DMS114 treated with DMSO at 0.1 percent for 48 hours (cell line): ENCODE measurements around the gene ZNF778.

Experiments
- DNase-seq: peaks from one replicate; lab custom pipeline; 2025; ENCODE audit not compliant: unreplicated experiment; lab: John Stamatoyannopoulos, UW

The ZNF778 gene

DNA sequence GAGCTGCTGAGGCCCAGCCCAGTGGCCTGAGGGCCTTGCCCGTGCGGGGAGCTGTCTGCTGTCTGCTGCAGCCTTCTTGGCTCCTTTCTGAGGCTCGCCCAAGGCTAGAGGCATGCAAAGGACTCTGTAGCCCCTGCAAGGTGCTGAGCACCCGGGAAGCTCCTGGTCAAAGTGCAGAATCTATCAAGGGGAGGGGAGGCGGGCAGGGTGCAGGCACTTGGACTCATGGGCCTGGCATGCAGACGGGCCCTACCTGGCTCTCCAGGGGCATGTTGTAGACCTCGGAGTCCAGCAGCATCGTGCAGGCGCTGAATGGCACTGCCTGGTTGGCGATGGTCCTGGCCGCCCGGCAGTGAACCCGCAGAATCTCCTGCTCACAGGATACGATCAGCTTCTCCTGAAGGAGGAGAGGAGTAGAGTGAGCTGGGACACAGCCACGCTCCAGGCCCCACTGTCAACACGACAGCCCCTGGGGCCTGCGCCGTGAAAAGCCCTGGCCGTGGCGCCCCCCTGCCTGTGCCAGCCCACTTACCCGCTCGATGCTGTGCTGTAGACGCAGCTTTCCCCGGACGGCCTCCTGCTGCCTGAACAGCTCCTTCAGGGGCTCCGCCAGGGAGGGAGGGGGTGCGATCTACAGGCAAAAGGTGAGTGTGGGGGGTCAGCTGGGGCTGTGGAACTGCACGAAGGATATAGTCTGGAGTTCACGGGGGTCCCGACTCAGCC, 57.2 kb downstream of the ZNF778 start:
- DNase-seq: no peak

DNA sequence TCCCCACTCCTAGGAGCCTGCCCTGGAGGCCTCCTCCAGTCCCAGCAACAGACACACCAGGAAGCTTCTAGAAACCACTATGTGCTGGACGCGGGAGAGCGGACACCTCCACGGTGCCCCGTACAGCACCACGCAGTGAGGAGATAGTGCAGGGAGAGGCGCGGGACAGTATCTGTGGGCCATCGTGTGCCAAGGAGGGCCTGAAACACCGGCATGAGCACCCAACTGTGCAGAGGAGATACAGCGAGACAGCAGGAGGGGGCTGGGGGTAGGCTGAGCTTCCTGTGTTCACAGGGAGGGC, 57.7 kb downstream of the ZNF778 start:
- DNase-seq: no peak

GRCh38 chr16:89275837-89276720, 58.6 kb downstream of the ZNF778 start:
- DNase-seq: no peak

DNA sequence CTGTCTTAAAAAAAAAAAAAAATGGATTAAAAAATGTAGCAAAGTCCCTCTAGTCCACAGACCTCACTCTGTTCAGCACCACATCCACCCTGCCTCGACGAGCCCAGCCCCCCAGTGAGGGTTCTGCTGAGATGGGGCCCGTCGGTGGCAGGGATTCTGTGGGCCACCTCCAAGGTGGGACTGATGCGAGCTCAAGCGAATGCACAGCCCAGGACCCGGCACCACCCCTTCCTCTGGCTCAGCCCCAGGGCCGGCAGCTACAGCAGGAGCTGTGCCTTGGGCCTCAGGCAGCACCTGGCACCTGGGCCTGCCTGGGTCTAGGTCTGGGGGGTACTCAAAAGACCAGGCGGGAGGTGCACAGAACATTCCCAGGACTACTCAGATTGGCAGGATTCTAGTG, 59.5 kb downstream of the ZNF778 start:
- DNase-seq: no peak

DNA sequence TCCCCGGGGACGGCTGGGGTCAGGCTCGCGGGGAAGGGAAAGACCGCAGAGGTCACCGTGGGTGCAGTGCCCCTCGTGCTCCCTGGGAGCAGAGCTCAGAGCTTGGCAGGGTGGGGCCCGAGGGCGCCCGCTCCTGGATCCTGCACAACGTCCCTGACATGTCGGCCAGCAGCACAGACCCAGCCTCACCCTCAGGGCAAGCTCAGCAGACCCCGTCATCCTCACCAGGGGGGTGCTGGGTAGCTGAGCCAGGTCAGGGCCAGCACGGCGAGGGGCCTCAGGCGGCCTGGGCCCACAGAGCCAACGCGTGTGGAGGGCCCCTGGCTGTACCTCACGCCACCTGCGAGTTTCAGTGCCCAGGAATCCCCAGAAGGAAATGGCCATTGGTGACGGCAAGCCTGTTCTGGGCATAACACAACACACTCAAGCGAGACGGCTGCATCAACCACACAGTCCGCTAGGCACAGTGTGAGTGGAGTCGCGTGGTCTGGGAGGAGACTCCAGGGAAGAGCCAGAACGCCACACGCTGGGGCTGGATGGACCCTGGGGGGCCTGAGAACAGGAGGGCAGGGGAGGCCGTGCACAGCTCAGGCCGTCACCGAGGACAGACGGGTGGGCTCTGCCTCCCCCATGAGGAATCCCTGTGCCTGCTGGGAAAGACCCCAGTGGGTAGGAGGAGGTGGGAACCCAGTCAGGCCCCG, 60.3 kb downstream of the ZNF778 start:
- DNase-seq: no peak

GRCh38 chr16:89278441-89279240, 61.1 kb downstream of the ZNF778 start:
- DNase-seq: no peak

- DNase-seq: no peak
Measured at GRCh38 chr16:89279666-89280481, 62.4 kb downstream of the ZNF778 start.

- DNase-seq: no peak
Measured at GRCh38 chr16:89280546-89281188, 63.2 kb downstream of the ZNF778 start.

DNA sequence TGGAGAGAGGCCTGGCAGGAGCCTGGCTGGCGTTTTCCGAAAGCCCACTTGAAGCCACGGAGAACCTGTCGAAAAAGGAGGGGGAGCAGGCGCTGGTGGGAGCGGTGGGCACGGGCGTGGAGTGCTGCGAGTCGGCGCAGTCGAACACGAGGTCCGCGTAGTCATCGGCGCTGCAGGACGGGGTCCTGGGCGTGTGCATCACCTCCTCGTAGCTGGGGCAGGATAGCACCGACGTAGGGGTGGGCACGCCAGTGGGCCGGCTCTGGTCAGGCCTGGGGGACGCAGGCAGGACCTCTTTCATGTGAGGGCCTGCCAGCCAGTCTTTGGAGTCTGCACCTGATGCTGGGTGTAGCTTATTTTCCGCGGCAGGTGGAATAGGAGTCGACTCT, 63.7 kb downstream of the ZNF778 start:
- no peak for DNase-seq

GRCh38 chr16:89281829-89282228, 64.3 kb downstream of the ZNF778 start:
- DNase-seq: no peak

- no peak for DNase-seq
Measured at GRCh38 chr16:89282523-89282922, 65.0 kb downstream of the ZNF778 start.

GRCh38 chr16:89283449-89283848, 65.9 kb downstream of the ZNF778 start:
- DNase-seq: no peak

- DNase-seq: no peak
Measured at GRCh38 chr16:89285381-89285780, 67.9 kb downstream of the ZNF778 start.

DNA sequence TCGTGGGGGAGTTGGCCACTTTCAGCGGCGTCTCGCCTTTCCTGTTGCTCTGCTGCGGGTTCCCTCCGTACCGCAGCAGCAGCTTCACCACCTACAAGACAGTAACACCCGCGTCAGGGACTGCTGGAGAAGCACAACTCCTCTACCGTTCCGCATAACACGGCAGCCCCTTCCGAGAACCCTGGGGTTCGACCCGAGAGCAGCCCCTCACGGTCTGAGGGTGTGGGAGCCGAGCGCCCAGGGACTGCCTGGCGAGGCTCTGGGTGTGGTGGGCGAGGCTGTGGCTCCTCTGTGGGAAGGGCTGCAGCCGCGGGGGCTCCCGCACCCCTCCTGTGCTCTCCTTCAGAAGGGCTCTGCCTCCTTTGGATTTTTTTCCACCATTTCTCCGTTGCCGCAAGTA, 68.6 kb downstream of the ZNF778 start:
- no peak for DNase-seq
